ENCODE data around the gene USP17L27. TPM values are rescaled to one million over a fixed set of nuclear protein-coding genes. Genes with fewer than 3 reads are reported as not detected.
A peak's percentile ranks its signal among the peaks of the same experiment; 100 is the strongest.
"Not testable (repeated sequence)": the region's sequence is repeated elsewhere in the genome, so short reads cannot be mapped to it uniquely, and the experiment has no call there.

Gene USP17L27
- total RNA-seq, 1 experiment from 2014 or later: not detected

GRCh38 chr4:9362829-9363228 lies 18.9 kb downstream of the USP17L27 start, which contains the start of gene USP17L30:
USP17L30 (plus strand) TSS chr4:9363129; CDS start chr4:9363129, 0 bp downstream.
- H3K9me3 Mint-ChIP-seq (ENCODE audit: unreplicated experiment); intact Hi-C loops (cut with micrococcal nuclease); H3K36me3 Mint-ChIP-seq (ENCODE audit: insufficient read depth, unreplicated experiment); H3K27me3 Mint-ChIP-seq (ENCODE audit: insufficient read depth, unreplicated experiment); H3K4me3 Mint-ChIP-seq (ENCODE audit: unreplicated experiment); CTCF ChIA-PET; H3K4me1 Mint-ChIP-seq (ENCODE audit: insufficient read depth, unreplicated experiment); H3K27ac Mint-ChIP-seq (ENCODE audit: low read depth, unreplicated experiment); DNase-seq (ENCODE audit: unreplicated experiment); POLR2A ChIA-PET; BruUV-seq (replicated peaks): not testable (repeated sequence)

- CTCF ChIA-PET: not testable (repeated sequence)
Measured at GRCh38 chr4:9379881-9380280, 35.9 kb downstream of the USP17L27 start.

DNA sequence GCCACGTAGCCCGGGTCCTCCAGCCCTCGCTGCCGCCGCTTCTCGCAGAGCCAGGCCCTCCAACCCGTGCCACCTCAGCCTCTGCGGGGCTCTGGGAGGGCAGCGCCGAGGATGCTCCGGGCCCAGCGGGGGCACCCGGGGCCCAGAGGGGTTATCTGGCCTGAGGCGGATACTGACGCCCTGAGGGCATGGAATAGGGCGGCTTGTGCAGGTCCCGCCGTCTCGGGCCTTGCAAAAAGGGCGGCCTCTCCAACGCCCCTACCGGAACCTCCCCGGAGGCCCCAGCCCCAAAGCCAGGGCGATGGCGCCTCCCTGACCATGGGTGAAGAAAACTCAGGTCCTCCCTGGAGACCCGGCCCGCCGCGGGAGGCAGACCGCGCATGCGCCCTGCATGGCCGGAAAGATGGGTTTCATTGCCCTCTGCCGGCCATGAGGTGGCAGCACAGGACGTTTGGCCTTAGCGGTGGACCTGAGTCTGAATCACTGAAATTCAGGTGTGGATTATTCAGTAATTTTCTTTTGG lies 37.1 kb downstream of the USP17L27 start:
- H3K27me3 Mint-ChIP-seq (ENCODE audit: insufficient read depth, unreplicated experiment); CTCF ChIA-PET; H3K4me1 Mint-ChIP-seq (ENCODE audit: insufficient read depth, unreplicated experiment); BruUV-seq (replicated peaks); H3K27ac Mint-ChIP-seq (ENCODE audit: low read depth, unreplicated experiment); intact Hi-C loops (cut with micrococcal nuclease); H3K9me3 Mint-ChIP-seq (ENCODE audit: unreplicated experiment); DNase-seq (ENCODE audit: unreplicated experiment); POLR2A ChIA-PET; H3K36me3 Mint-ChIP-seq (ENCODE audit: insufficient read depth, unreplicated experiment); H3K4me3 Mint-ChIP-seq (ENCODE audit: unreplicated experiment): not testable (repeated sequence)

More at GRCh38 chr4:9379881-9380280, 35.9 kb downstream of the USP17L27 start:
- H3K27me3 Mint-ChIP-seq (ENCODE audit: insufficient read depth, unreplicated experiment); H3K4me1 Mint-ChIP-seq (ENCODE audit: insufficient read depth, unreplicated experiment); H3K36me3 Mint-ChIP-seq (ENCODE audit: insufficient read depth, unreplicated experiment); H3K9me3 Mint-ChIP-seq (ENCODE audit: unreplicated experiment); BruUV-seq (replicated peaks); intact Hi-C loops (cut with micrococcal nuclease); H3K4me3 Mint-ChIP-seq (ENCODE audit: unreplicated experiment); DNase-seq (ENCODE audit: unreplicated experiment); POLR2A ChIA-PET; H3K27ac Mint-ChIP-seq (ENCODE audit: low read depth, unreplicated experiment): not testable (repeated sequence)

DNA sequence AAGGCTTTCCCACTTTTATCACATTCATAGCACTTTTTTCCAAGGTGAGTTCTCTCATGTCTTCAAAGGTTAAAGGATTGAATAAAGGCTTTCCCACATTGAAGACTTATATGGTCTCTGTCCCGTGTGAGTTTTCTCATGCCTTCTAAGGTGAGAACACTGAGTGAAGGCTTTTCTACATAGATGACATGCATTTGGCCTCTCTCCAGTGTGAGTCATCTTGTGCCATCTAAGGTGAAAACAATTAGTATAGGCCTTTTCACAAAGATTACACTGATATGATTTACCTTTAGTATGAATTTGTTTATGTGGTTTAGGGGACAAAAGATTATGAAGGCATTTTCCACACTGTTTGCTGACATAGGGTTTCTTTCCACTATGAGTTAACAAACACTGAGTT lies 40.2 kb downstream of the USP17L27 start:
- Mint-ChIP-seq H3K36me3 (ENCODE audit: insufficient read depth, unreplicated experiment) (no peaks in the 10 kb centered on the region), H3K27me3 (ENCODE audit: insufficient read depth, unreplicated experiment) (no peaks in the 10 kb centered on the region), H3K4me3 (ENCODE audit: unreplicated experiment) (no peak overlapping the region), H3K27ac (ENCODE audit: low read depth, unreplicated experiment) (no peak overlapping the region), H3K9me3 (ENCODE audit: unreplicated experiment) (no peaks in the 10 kb centered on the region), H3K4me1 (ENCODE audit: insufficient read depth, unreplicated experiment) (no peaks in the 10 kb centered on the region)
- TF ChIP-seq, protein P1, sequence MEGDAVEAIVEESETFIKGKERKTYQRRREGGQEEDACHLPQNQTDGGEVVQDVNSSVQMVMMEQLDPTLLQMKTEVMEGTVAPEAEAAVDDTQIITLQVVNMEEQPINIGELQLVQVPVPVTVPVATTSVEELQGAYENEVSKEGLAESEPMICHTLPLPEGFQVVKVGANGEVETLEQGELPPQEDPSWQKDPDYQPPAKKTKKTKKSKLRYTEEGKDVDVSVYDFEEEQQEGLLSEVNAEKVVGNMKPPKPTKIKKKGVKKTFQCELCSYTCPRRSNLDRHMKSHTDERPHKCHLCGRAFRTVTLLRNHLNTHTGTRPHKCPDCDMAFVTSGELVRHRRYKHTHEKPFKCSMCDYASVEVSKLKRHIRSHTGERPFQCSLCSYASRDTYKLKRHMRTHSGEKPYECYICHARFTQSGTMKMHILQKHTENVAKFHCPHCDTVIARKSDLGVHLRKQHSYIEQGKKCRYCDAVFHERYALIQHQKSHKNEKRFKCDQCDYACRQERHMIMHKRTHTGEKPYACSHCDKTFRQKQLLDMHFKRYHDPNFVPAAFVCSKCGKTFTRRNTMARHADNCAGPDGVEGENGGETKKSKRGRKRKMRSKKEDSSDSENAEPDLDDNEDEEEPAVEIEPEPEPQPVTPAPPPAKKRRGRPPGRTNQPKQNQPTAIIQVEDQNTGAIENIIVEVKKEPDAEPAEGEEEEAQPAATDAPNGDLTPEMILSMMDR (IDR thresholded peaks at IDR 0.05; ENCODE audit: unreplicated experiment): no peak
- DNase-seq (ENCODE audit: unreplicated experiment): peak; percentile 10
- POLR2A ChIA-PET: no interaction called here
- BruUV-seq (replicated peaks): no TSS peak
- CTCF ChIA-PET: no interaction called here
- intact Hi-C loops (cut with micrococcal nuclease): no loop called here

GRCh38 chr4:9389001-9389400 lies 45.1 kb downstream of the USP17L27 start:
- CTCF ChIA-PET; DNase-seq (ENCODE audit: unreplicated experiment); intact Hi-C loops (cut with micrococcal nuclease); H3K9me3 Mint-ChIP-seq (ENCODE audit: unreplicated experiment); POLR2A ChIA-PET; H3K4me3 Mint-ChIP-seq (ENCODE audit: unreplicated experiment); H3K27ac Mint-ChIP-seq (ENCODE audit: low read depth, unreplicated experiment); H3K27me3 Mint-ChIP-seq (ENCODE audit: insufficient read depth, unreplicated experiment); BruUV-seq (replicated peaks); H3K36me3 Mint-ChIP-seq (ENCODE audit: insufficient read depth, unreplicated experiment); H3K4me1 Mint-ChIP-seq (ENCODE audit: insufficient read depth, unreplicated experiment): not testable (repeated sequence)

Other genes with a start within 250 kb of the USP17L27 start
- not detected in 2 replicates for gene FAM90A26, start 173.7 kb upstream of the USP17L27 start, total RNA-seq (2022)
- gene USP17L10, start 133.5 kb upstream of the USP17L27 start, total RNA-seq (2022): not detected in 2 replicates
- not detected in 2 replicates for gene USP17L11, start 128.7 kb upstream of the USP17L27 start, total RNA-seq (2022)
- not detected in 2 replicates for gene USP17L12, start 124.0 kb upstream of the USP17L27 start, total RNA-seq (2022)
- gene USP17L13, start 119.3 kb upstream of the USP17L27 start, total RNA-seq (2022): not detected in 2 replicates
- gene USP17L15, start 109.8 kb upstream of the USP17L27 start, total RNA-seq (2022): not detected in 2 replicates
- not detected in 2 replicates for gene USP17L17, start 100.3 kb upstream of the USP17L27 start, total RNA-seq (2022)
- gene USP17L18, start 95.5 kb upstream of the USP17L27 start, total RNA-seq (2022): not detected in 2 replicates
- not detected in 2 replicates for gene USP17L19, start 90.8 kb upstream of the USP17L27 start, total RNA-seq (2022)
- gene USP17L20, start 86.0 kb upstream of the USP17L27 start, total RNA-seq (2022): not detected in 2 replicates
- not detected in 2 replicates for gene USP17L21, start 81.3 kb upstream of the USP17L27 start, total RNA-seq (2022)
- not detected in 2 replicates for gene USP17L22, start 76.5 kb upstream of the USP17L27 start, total RNA-seq (2022)
- gene USP17L24, start 19.0 kb upstream of the USP17L27 start, total RNA-seq (2022): not detected in 2 replicates
- gene USP17L25, start 14.2 kb upstream of the USP17L27 start, total RNA-seq (2022): not detected in 2 replicates
- gene USP17L26, start 9.5 kb upstream of the USP17L27 start, total RNA-seq (2022): not detected in 2 replicates
- not detected in 2 replicates for gene USP17L5, start 4.7 kb upstream of the USP17L27 start, total RNA-seq (2022)
- not detected in 2 replicates for gene USP17L28, start 4.7 kb downstream of the USP17L27 start, total RNA-seq (2022)
- gene USP17L29, start 9.5 kb downstream of the USP17L27 start, total RNA-seq (2022): not detected in 2 replicates
- not detected in 2 replicates for gene USP17L30, start 19.0 kb downstream of the USP17L27 start, total RNA-seq (2022)
- not detected in 2 replicates for gene DEFB131A, start 100.3 kb downstream of the USP17L27 start, total RNA-seq (2022)